Epithelial cell of proximal tubule (primary cell): Measurements from ENCODE around the gene MLLT3. TPM values are rescaled to one million over a fixed set of nuclear protein-coding genes. Genes with fewer than 3 reads are reported as not detected.
A peak's percentile ranks its signal among the peaks of the same experiment; 100 is the strongest.

Experiments
- DNase-seq: peaks from one replicate; pipeline ENCODE4 v3.0.0-alpha.2; 2011; ENCODE audit warnings: low read depth
- H3K4me3 ChIP-seq: 2 replicates; pipeline ENCODE4 v1.5.1; 2011; ENCODE audit warnings: low read depth, mild to moderate bottlenecking, low read length
- total RNA-seq: library from RNA; depleted of rRNA; stranded (reverse); fragments of >200 nt; gene quantifications from 2 replicates; pipeline ENCODE4 v1.2.3, GENCODE V29; 2015
- TF ChIP-seq, protein P1 (sequence below): conservative IDR thresholded peaks from 2 replicates; pipeline ENCODE4 v1.5.1; 2012; ENCODE audit warnings: low read depth, mild to moderate bottlenecking, low read length

Gene MLLT3
- total RNA-seq, 1 donor from 2014 or later, result 29.3 TPM

- no peak overlapping the region for H3K4me3 ChIP-seq
- no peak for DNase-seq
- TF ChIP-seq, protein P1, sequence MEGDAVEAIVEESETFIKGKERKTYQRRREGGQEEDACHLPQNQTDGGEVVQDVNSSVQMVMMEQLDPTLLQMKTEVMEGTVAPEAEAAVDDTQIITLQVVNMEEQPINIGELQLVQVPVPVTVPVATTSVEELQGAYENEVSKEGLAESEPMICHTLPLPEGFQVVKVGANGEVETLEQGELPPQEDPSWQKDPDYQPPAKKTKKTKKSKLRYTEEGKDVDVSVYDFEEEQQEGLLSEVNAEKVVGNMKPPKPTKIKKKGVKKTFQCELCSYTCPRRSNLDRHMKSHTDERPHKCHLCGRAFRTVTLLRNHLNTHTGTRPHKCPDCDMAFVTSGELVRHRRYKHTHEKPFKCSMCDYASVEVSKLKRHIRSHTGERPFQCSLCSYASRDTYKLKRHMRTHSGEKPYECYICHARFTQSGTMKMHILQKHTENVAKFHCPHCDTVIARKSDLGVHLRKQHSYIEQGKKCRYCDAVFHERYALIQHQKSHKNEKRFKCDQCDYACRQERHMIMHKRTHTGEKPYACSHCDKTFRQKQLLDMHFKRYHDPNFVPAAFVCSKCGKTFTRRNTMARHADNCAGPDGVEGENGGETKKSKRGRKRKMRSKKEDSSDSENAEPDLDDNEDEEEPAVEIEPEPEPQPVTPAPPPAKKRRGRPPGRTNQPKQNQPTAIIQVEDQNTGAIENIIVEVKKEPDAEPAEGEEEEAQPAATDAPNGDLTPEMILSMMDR, result no peak
These were observed 69.3 kb downstream of the MLLT3 start for GRCh38 chr9:20552874-20553557.

DNA sequence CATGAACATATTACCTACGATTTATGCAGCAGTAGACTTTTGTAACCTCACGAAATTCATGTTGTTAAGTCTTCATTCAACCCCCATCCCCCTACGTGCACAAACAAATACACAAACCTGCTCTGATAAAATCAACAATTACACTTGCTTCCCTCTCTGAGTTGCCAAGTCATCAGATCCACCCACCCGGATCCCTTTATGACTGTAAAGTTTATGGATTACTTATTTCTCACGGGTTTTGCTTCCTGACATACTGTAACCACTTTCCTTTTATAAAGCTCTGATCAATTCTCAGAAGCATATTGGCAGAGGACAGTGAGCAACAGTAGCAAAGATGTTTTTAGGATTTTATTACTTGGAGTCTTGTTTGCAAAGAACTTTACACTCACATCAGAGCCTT lies 70.5 kb downstream of the MLLT3 start:
- H3K4me3 ChIP-seq, result peak overlapping the region; percentile 35
- TF ChIP-seq, protein P1, result no peak
- peak; percentile 83 for DNase-seq

DNA sequence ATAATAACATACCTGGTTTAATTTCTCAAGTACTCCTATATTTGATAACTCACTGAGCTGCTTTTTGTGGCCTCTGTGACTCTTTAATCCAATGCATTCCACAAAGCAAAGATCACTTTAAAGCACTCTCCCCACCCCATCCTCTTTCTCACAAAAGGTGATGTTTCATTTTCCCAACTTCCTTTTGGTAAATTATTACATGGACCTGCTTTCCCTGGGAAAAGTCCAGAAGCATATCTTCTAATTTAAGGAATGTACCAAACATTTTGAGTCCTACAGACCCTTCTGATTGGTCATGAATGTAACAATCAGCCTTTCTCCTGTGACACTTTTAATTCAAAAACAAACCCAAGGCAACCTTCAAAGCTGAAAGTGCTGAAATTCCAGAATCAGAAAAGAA lies 71.1 kb downstream of the MLLT3 start:
- TF ChIP-seq, protein P1, result no peak
- DNase-seq, result peak; percentile 84
- H3K4me3 ChIP-seq, result peak overlapping the region; percentile 35

GRCh38 chr9:20550326-20550725 lies 72.0 kb downstream of the MLLT3 start:
- TF ChIP-seq, protein P1, result no peak
- H3K4me3 ChIP-seq, result peak overlapping the region; percentile 35
- no peak for DNase-seq

DNA sequence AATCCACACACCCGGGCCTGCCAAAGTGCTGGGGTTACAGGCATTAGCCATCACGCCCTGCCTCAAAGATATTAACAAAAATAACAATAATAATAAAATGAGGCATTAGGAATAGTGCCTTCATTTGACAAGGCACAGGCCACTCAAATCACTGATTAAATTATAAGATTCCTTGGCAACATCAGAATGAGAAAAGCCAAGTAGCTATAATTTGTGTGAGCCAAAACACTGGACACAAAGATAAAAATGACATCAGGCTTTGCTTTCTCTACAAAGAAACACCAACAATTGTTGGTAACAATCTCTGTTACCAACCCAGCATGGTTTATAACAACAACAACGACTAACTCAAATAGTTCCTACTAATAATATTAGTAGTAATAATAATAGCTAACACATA lies 73.2 kb downstream of the MLLT3 start:
- TF ChIP-seq, protein P1, result no peak
- DNase-seq, result no peak

DNA sequence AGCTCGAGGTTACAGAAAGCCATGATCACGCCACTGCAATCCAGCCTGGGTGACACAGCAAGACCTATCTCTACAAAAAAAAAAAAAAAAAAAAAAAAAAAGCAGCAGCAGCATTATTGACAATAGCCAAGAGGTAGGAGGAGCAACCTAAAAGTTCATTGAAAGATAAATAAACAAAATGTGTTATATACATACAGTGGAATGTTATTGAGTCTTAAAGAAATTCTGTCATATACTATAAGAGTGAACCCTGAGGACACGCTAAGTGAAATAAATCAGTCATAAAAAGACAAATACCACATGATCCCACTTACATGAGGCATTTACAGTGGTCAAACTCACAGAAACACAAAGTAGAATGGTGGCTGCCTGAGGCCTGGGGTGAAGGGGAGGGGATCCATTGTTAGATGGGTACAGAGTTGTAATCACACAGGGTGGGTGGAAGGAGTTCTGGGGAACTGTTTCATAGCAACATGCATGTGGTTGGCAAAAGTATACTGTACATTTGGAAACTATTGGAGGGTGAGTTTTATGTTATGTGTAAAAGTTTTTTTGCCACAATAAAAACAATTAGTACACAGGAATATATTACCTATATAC lies 77.2 kb downstream of the MLLT3 start:
- TF ChIP-seq, protein P1, result no peak
- no peak for DNase-seq
- no peak overlapping the region for H3K4me3 ChIP-seq

More for the DNA sequence above, 73.2 kb downstream of the MLLT3 start:
- H3K4me3 ChIP-seq, result no peak overlapping the region
